B cell (primary cell): ENCODE measurements around the gene MCTP1. TPM values are rescaled to one million over a fixed set of nuclear protein-coding genes. Genes with fewer than 3 reads are reported as not detected.

Source experiments
- ATAC-seq: fragments of 200-7000 bp; cut with Tn5 transposase; one replicate; pipeline ENCODE4 v1.10.0; 2021; ENCODE audit warnings: low read depth, mild to moderate bottlenecking, moderate number of reproducible peaks, moderate library complexity
- CTCF ChIA-PET: fragments of 350-600 bp; sonication (Branson Sonifier 250); formaldehyde crosslinking; loops from one replicate; lab custom pipeline; 2021; ENCODE audit warnings: antibody characterized with exemption, inconsistent platforms; lab: Charles Lee
- POLR2A ChIA-PET: fragments of 350-600 bp; sonication (Branson Sonifier 250); formaldehyde crosslinking; loops from one replicate; lab custom pipeline; 2021; ENCODE audit warnings: antibody characterized with exemption; lab: Charles Lee
- DNase-seq: peaks from one replicate; pipeline ENCODE4 v3.0.0; 2013
- H2AFZ ChIP-seq: 2 replicates; pipeline ENCODE4 v1.6.1; 2012; ENCODE audit warnings: mild to moderate bottlenecking, low read depth, low read length; ENCODE audit not compliant: insufficient read depth, poor library complexity, severe bottlenecking
- H3K27ac ChIP-seq, 2 donors: 1 replicate in 1 of 2; 2 replicates in 1 of 2; pipeline ENCODE4 v1.5.1; 2012 to 2013; ENCODE audit warnings: low read length in 2 of 2, mild to moderate bottlenecking in 2 of 2, moderate library complexity in 1 of 2
- H3K27me3 ChIP-seq, 4 experiments: fragments of 200-600 bp in 1 of 4; sonication (generic) in 1 of 4; replicated peaks in 1 of 4; 1 replicate in 2 of 4; 2 replicates in 2 of 4; pipeline versions ENCODE4 v1.6.1 to v1.7.0; 2013 to 2016; ENCODE audit warnings: low read length in 3 of 4, mild to moderate bottlenecking in 2 of 4, mixed read lengths in 1 of 4, moderate library complexity in 1 of 4; ENCODE audit not compliant: insufficient read depth in 4 of 4, control insufficient read depth in 3 of 4; ENCODE audit errors: control extremely low read depth in 1 of 4
- H3K36me3 ChIP-seq, 2 experiments: replicated peaks in 1 of 2; 1 replicate in 1 of 2; 2 replicates in 1 of 2; pipeline versions ENCODE4 v1.6.1 to v1.7.1; 2013; ENCODE audit warnings: low read length in 1 of 2; ENCODE audit not compliant: insufficient read depth in 2 of 2, control insufficient read depth in 1 of 2; ENCODE audit errors: control extremely low read depth in 1 of 2, extremely low read depth in 1 of 2
- H3K4me1 ChIP-seq, 2 donors: fragments of 200-600 bp in 1 of 2; sonication (generic) in 1 of 2; 1 replicate in 1 of 2; 2 replicates in 1 of 2; pipeline versions ENCODE4 v1.5.1 to v1.6.1; 2013 to 2017; ENCODE audit warnings: low read length in 2 of 2; ENCODE audit not compliant: control insufficient read depth in 2 of 2, insufficient read depth in 2 of 2
- H3K4me2 ChIP-seq: replicated peaks from 2 replicates; pipeline ENCODE3; 2012; ENCODE audit warnings: mild to moderate bottlenecking, low read depth, low read length; ENCODE audit not compliant: poor library complexity, severe bottlenecking
- H3K4me3 ChIP-seq, 5 experiments: fragments of 200-600 bp in 1 of 5; sonication (generic) in 1 of 5; 1 replicate in 3 of 5; 2 replicates in 2 of 5; pipeline versions ENCODE4 v1.5.1 to v1.7.0; 2011 to 2016; ENCODE audit warnings: low read length in 4 of 5, mild to moderate bottlenecking in 4 of 5, low read depth in 2 of 5, control low read depth in 1 of 5, moderate library complexity in 1 of 5; ENCODE audit not compliant: insufficient read depth in 1 of 5; ENCODE audit errors: control extremely low read depth in 1 of 5, extremely low read depth in 1 of 5
- H3K79me2 ChIP-seq: fragments of 200-600 bp; sonication (generic); one replicate; pipeline ENCODE4 v1.6.0; 2016; ENCODE audit warnings: low read length; ENCODE audit not compliant: control insufficient read depth, insufficient read depth
- H3K9ac ChIP-seq: fragments of 200-600 bp; sonication (generic); 2 replicates; pipeline ENCODE4 v1.6.1; 2017; ENCODE audit warnings: mild to moderate bottlenecking, low read length, moderate library complexity
- H3K9me3 ChIP-seq, 3 donors: one replicate each; pipeline versions ENCODE4 v1.6.1 to v1.7.1; 2013; ENCODE audit warnings: low read length in 2 of 3; ENCODE audit not compliant: control insufficient read depth in 2 of 3, insufficient read depth in 1 of 3; ENCODE audit errors: control extremely low read depth in 1 of 3
- H4K20me1 ChIP-seq: 2 replicates; pipeline ENCODE4 v1.6.0; 2012; ENCODE audit warnings: mild to moderate bottlenecking, low read length; ENCODE audit not compliant: insufficient read depth, control insufficient read depth, poor library complexity, severe bottlenecking
- H3K27ac Mint-ChIP-seq: one replicate; pipeline ENCODE4 v1.8.0; 2021; ENCODE audit warnings: mixed read lengths
- H3K27me3 Mint-ChIP-seq: one replicate; pipeline ENCODE4 v1.8.0; 2021; ENCODE audit warnings: mixed read lengths
- H3K4me1 Mint-ChIP-seq: one replicate; pipeline ENCODE4 v1.8.0; 2021; ENCODE audit warnings: mixed read lengths
- H3K4me3 Mint-ChIP-seq: one replicate; pipeline ENCODE4 v1.8.0; 2021; ENCODE audit warnings: mixed read lengths
- H3K9me3 Mint-ChIP-seq: one replicate; pipeline ENCODE4 v1.8.0; 2022; ENCODE audit warnings: mixed read lengths; ENCODE audit not compliant: insufficient read depth
- CTCF ChIP-seq: fragments of 200-600 bp; IDR thresholded peaks from one replicate; pipeline ENCODE4 v1.8.0; 2022; ENCODE audit warnings: antibody characterized with exemption, mild to moderate bottlenecking
- EZH2 ChIP-seq: IDR thresholded peaks from 2 replicates; pipeline ENCODE4 v1.6.1; 2012; ENCODE audit warnings: borderline replicate concordance, low read depth, mild to moderate bottlenecking, moderate library complexity, low read length; ENCODE audit not compliant: insufficient read depth, poor library complexity, severe bottlenecking
- WGBS: methylation state at CpG from one replicate; pipeline ENCODE4 v1.1.5; 2013; ENCODE audit warnings: missing lambda C conversion rate; ENCODE audit not compliant: insufficient coverage; 5-methylcytosine and 5-hydroxymethylcytosine counted together
- intact Hi-C: fragments of 100-400 bp; cut with micrococcal nuclease; formaldehyde crosslinking; loops from one replicate; pipeline ENCODE4 v1.10.0; 2022
- polyA plus RNA-seq: library from polyadenylated mRNA; depleted of rRNA; stranded (reverse); fragments of >200 nt; gene quantifications from 2 replicates; pipeline ENCODE4 v1.2.3, GENCODE V29; 2012
- total RNA-seq, 2 donors: library from RNA; stranded (reverse); fragments of 120-200 nt in 1 of 2; gene quantifications; 1 replicate in 1 of 2; 2 replicates in 1 of 2; pipeline versions ENCODE4 v1.2.3 to v1.2.4, GENCODE V29; 2013 to 2022

The MCTP1 gene
- total and polyA plus RNA-seq, 2 donors (not counting 1 experiment from before 2014, with no cell fraction given): 0.42 to 2.5 TPM

GRCh38 chr5:94820488-94820887 lies 464.4 kb downstream of the MCTP1 start:
- peaks cover 5% of the 10 kb centered on the region for H3K27me3 Mint-ChIP-seq
- H3K27me3 ChIP-seq: no peaks in the 10 kb centered on the region
- POLR2A ChIA-PET: no interaction called here
- WGBS: 83% methylated on average over 1 of the region's 3 CpGs
- CTCF ChIA-PET: interaction anchor here (0.8 to 1.2 kb wide), 3 partner anchors 12 to 83 kb away, joined by 3 read pairs; no protein-coding TSS in a partner anchor
- no peak overlapping the region for H3K4me2 ChIP-seq
- H3K9me3 ChIP-seq: no peaks in the 10 kb centered on the region
- H2AFZ ChIP-seq: no peak overlapping the region
- no peak overlapping the region for H3K27ac ChIP-seq
- no peak overlapping the region for H3K4me3 Mint-ChIP-seq
- no peaks in the 10 kb centered on the region for H3K4me1 Mint-ChIP-seq
- no peak for ATAC-seq
- no peaks in the 10 kb centered on the region for H3K79me2 ChIP-seq
- no peaks in the 10 kb centered on the region for H3K4me1 ChIP-seq
- DNase-seq: no peak
- no peaks in the 10 kb centered on the region for H4K20me1 ChIP-seq
- H3K27ac Mint-ChIP-seq: no peak overlapping the region
- no peak for TF ChIP-seq CTCF
- no peak for TF ChIP-seq EZH2
- no peak overlapping the region for H3K4me3 ChIP-seq
- H3K9me3 Mint-ChIP-seq: no peaks in the 10 kb centered on the region
- no peak overlapping the region for H3K9ac ChIP-seq
- intact Hi-C loops: no loop called here
- H3K36me3 ChIP-seq: no peaks in the 10 kb centered on the region

GRCh38 chr5:94818904-94819303 lies 466.0 kb downstream of the MCTP1 start:
- ATAC-seq (no peak), DNase-seq (no peak)
- Mint-ChIP-seq H3K9me3 (no peaks in the 10 kb centered on the region), H3K4me3 (no peak overlapping the region), H3K27me3 (no peaks in the 10 kb centered on the region), H3K27ac (no peak overlapping the region), H3K4me1 (no peaks in the 10 kb centered on the region)
- TF ChIP-seq EZH2 (no peak), CTCF (no peak)
- WGBS: 92% methylated on average over 4 of the region's 5 CpGs
- no peaks in the 10 kb centered on the region for H3K4me1 ChIP-seq
- ChIA-PET CTCF (no interaction called here), POLR2A (no interaction called here)
- intact Hi-C loops: no loop called here
- no peaks in the 10 kb centered on the region for H3K79me2 ChIP-seq
- H4K20me1 ChIP-seq: no peaks in the 10 kb centered on the region
- H3K27ac ChIP-seq: no peak overlapping the region
- no peak overlapping the region for H3K4me2 ChIP-seq
- no peaks in the 10 kb centered on the region for H3K27me3 ChIP-seq
- no peaks in the 10 kb centered on the region for H3K36me3 ChIP-seq
- no peak overlapping the region for H2AFZ ChIP-seq
- H3K9me3 ChIP-seq: no peaks in the 10 kb centered on the region
- H3K9ac ChIP-seq: no peak overlapping the region
- no peak overlapping the region for H3K4me3 ChIP-seq
